Activated CD4-positive, alpha-beta T cell treated with anti-CD3 and anti-CD28 coated beads, Interleukin-2, amount 10 ng/mL, durations not matched to agents 7 days and 5 days (primary cell): ENCODE results near the gene NCOA1. TPM values are rescaled to one million over a fixed set of nuclear protein-coding genes. Genes with fewer than 3 reads are reported as not detected.
"Not testable (repeated sequence)": the region's sequence is repeated elsewhere in the genome, so short reads cannot be mapped to it uniquely, and the experiment has no call there.

Experiments
- CTCF ChIA-PET: fragments of 350-600 bp; sonication (Branson Sonifier 250); formaldehyde crosslinking; loops from one replicate; lab custom pipeline; 2021; ENCODE audit warnings: antibody characterized with exemption; lab: Charles Lee
- POLR2A ChIA-PET: fragments of 350-600 bp; sonication (Branson Sonifier 250); formaldehyde crosslinking; loops from one replicate; lab custom pipeline; 2021; ENCODE audit warnings: antibody characterized with exemption; lab: Charles Lee
- DNase-seq: peaks from one replicate; pipeline ENCODE4 v3.0.0-alpha.2; 2020
- H3K27ac Mint-ChIP-seq: one replicate; pipeline ENCODE4 v1.8.0; 2021; ENCODE audit warnings: mild to moderate bottlenecking, moderate library complexity, mixed read lengths
- H3K27me3 Mint-ChIP-seq: one replicate; pipeline ENCODE4 v1.8.0; 2021; ENCODE audit warnings: mixed read lengths
- H3K36me3 Mint-ChIP-seq: one replicate; pipeline ENCODE4 v1.8.0; 2021; ENCODE audit warnings: low read depth, mixed read lengths
- H3K4me1 Mint-ChIP-seq: one replicate; pipeline ENCODE4 v1.8.0; 2021; ENCODE audit warnings: mixed read lengths
- H3K4me3 Mint-ChIP-seq: one replicate; pipeline ENCODE4 v1.8.0; 2021; ENCODE audit warnings: mild to moderate bottlenecking, moderate library complexity, mixed read lengths
- H3K9me3 Mint-ChIP-seq: one replicate; pipeline ENCODE4 v1.8.0; 2021; ENCODE audit warnings: mixed read lengths
- total RNA-seq, 2 experiments: library from RNA; stranded (reverse); gene quantifications; one replicate each; pipeline ENCODE4 v1.2.3, GENCODE V29; 2021

NCOA1 gene
- total RNA-seq, 2 experiments from 2014 or later: 18.4 to 22.8 TPM

DNA sequence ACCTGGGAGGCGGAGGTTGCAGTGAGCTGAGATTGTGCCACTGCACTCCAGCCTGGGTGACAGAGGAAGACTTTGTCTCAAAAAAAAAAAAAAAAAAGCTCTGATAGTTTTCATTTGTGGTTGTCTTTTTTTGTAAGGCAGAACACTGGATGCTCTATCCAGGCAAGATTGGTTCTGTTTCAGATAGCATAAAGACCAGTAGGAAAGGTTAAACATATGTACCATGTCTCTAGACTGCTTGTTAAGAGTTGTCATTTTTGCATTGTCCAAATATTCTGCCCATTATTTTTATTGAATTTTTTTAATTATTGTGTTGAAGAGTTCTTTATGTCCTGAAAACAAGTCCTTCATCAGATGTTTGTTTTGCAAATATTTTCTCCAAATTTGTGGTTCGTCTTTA is 60.0 kb downstream of the NCOA1 start:
- POLR2A ChIA-PET: no interaction called here
- no peaks in the 10 kb centered on the region for H3K27me3 Mint-ChIP-seq
- peaks cover 26% of the 10 kb centered on the region for H3K9me3 Mint-ChIP-seq
- H3K4me3 Mint-ChIP-seq: no peak overlapping the region
- no peak overlapping the region for H3K27ac Mint-ChIP-seq
- no peak for DNase-seq
- CTCF ChIA-PET: interaction anchor here (1.5 kb wide), 1 partner anchor 11 kb away, joined by 3 read pairs; no protein-coding TSS in a partner anchor
- no peaks in the 10 kb centered on the region for H3K4me1 Mint-ChIP-seq
- peaks cover 26% of the 10 kb centered on the region for H3K36me3 Mint-ChIP-seq

DNA sequence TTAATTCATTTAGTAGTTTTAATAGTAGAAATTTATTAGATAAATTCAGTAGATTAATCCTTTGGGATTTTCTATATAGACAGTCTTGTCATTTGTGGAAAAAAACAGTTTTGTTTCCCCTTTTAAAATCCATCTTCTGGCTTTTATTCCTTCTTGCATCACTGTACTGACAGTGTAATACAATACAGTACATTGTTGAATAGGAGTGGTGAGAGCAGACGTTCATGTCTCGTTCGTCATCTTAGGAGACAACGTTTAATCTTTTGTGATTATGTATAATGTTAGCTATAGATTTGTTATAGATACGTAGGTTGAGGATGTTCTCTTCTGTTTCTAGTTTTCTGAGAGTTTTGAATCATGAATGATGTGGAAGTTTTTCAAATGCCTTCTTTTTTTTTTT is 61.8 kb downstream of the NCOA1 start:
- Mint-ChIP-seq H3K27ac (no peak overlapping the region), H3K27me3 (no peaks in the 10 kb centered on the region), H3K36me3 (peaks cover 30% of the 10 kb centered on the region), H3K9me3 (peaks cover 35% of the 10 kb centered on the region), H3K4me1 (no peaks in the 10 kb centered on the region), H3K4me3 (no peak overlapping the region)
- POLR2A ChIA-PET: no interaction called here
- CTCF ChIA-PET: interaction anchor here (0.6 kb wide), 1 partner anchor 614 kb away, joined by 4 read pairs; no protein-coding TSS in a partner anchor
- DNase-seq: no peak

DNA sequence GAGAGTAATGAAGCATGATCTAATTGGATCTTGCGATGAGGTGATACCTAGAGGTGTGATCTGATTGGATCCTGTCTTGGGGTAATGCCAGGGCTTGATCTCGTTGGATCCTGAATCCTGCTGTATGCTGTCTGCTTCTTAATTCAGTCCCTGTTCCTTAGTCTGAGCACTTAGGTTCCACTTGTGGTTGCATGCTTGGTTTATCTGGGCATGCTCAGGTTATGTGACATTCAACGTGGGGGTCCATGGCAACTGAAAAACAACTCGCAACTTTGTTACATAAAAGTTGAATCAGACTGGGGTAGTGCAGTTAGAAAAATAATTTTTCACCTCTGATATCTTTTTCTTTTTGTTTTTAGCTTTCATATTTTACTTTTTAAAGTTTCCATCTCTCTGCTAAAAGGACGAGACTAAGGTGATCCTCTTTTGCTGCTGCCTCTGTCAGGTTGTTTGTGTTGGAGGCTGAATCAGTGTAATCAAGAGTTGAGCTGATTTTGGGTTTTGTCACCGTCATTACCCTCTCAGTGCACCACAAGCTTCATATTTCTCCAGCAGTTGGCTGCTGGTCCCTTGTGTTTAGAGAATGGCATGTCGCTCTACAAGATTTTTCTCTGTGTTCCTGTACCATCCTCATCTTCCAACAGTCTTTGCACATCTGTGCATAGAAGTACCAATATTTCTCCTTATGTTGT is 67.9 kb downstream of the NCOA1 start:
- CTCF ChIA-PET: no interaction called here
- H3K4me1 Mint-ChIP-seq: no peaks in the 10 kb centered on the region
- H3K27ac Mint-ChIP-seq: no peak overlapping the region
- POLR2A ChIA-PET: no interaction called here
- H3K9me3 Mint-ChIP-seq: peaks cover 42% of the 10 kb centered on the region
- no peak for DNase-seq
- H3K27me3 Mint-ChIP-seq: no peaks in the 10 kb centered on the region
- peaks cover 29% of the 10 kb centered on the region for H3K36me3 Mint-ChIP-seq
- no peak overlapping the region for H3K4me3 Mint-ChIP-seq

DNA sequence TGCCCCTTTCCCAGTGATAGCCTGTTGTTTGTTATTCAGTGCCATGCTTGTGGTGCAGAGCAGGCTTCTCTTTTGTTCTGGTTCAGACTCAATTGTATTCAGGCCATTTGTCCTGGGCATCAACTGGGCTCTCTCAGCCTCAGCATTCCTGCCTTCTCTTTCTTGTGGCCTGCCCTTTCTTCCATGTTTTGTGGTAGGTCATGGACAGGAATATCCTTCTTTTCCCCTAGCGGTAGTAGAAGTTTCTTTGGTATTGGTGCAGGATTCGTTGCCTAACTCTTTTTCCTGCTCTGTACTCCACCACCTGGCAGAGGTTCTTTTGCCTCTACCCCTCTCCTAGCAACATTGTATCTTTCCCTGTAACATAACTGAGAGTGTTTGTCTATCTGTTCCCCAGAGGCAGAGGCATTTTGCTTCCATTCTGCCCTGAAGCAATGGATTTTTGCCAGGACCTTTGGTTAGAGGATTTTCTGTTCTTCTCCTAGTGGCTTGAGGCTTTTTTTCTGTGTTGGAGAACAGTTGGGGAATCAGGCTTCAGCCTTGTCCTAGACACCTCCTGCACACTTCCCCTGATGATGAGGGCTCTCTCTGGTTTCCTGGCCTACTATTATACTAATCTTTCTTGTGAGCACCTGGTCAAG is 68.5 kb downstream of the NCOA1 start:
- H3K4me1 Mint-ChIP-seq: no peaks in the 10 kb centered on the region
- POLR2A ChIA-PET: no interaction called here
- H3K36me3 Mint-ChIP-seq: peaks cover 30% of the 10 kb centered on the region
- no peak overlapping the region for H3K27ac Mint-ChIP-seq
- CTCF ChIA-PET: no interaction called here
- H3K4me3 Mint-ChIP-seq: no peak overlapping the region
- no peak for DNase-seq
- H3K9me3 Mint-ChIP-seq: peaks cover 38% of the 10 kb centered on the region
- no peaks in the 10 kb centered on the region for H3K27me3 Mint-ChIP-seq

DNA sequence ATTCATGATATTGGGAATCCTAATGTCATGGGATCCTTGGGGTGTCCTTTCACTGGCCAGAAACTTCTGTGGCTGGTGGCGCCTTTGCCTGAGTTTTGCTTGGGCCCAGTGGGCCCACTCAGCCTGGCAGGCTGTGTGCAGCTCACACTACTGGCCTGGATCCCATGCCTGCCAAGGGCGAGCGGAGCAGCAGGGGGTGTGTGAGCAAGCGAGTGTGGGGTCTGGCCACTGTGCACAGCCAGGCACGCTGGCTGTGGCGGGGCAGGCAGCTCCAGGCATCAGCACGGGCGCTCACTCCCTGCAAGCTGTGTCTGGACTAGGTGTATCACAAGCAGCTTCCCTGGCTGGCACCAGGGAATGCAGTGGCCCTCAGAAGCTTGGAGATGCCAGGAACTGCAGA is 74.5 kb downstream of the NCOA1 start:
- ChIA-PET CTCF (interaction anchor here (1.1 kb wide), 1 partner anchor 19 kb away, joined by 3 read pairs; no protein-coding TSS in a partner anchor), POLR2A (interaction anchor here (0.6 kb wide), 1 partner anchor 44 kb away, joined by 3 read pairs; no protein-coding TSS in a partner anchor)
- no peak overlapping the region for H3K27ac Mint-ChIP-seq
- H3K36me3 Mint-ChIP-seq: peaks cover 28% of the 10 kb centered on the region
- no peak overlapping the region for H3K4me3 Mint-ChIP-seq
- H3K4me1 Mint-ChIP-seq: peaks cover 10% of the 10 kb centered on the region
- H3K27me3 Mint-ChIP-seq: no peaks in the 10 kb centered on the region
- H3K9me3 Mint-ChIP-seq: peaks cover 19% of the 10 kb centered on the region
- DNase-seq: no peak

DNA sequence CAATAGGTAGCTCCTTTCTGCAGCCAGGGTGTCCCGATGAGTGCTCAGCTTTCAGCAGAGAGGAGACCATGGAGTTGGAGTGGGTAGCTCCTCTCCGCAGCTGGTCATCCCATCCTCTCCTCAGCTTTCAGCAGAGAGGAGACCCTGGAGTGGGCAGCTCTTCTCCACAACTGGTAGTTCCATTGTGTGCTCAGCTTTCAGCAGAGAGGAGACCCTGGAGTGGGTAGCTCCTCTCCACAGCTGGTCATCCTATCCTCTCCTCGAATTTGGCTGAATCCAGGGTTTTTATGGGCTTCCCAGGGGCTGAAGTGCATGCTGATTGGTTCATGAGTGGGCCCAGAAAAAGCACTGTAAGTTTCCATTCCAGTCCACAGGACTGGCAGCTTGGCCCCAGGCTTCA is 75.2 kb downstream of the NCOA1 start:
- CTCF ChIA-PET: interaction anchor here (0.6 to 1.1 kb wide), 3 partner anchors 13 to 485 kb away, joined by 3 to 5 read pairs (median 3); no protein-coding TSS in a partner anchor
- peaks cover 19% of the 10 kb centered on the region for H3K9me3 Mint-ChIP-seq
- no peaks in the 10 kb centered on the region for H3K27me3 Mint-ChIP-seq
- POLR2A ChIA-PET: interaction anchor here (0.6 kb wide), 1 partner anchor 45 kb away, joined by 3 read pairs; no protein-coding TSS in a partner anchor
- H3K4me3 Mint-ChIP-seq: no peak overlapping the region
- no peak overlapping the region for H3K27ac Mint-ChIP-seq
- peaks cover 10% of the 10 kb centered on the region for H3K4me1 Mint-ChIP-seq
- peaks cover 28% of the 10 kb centered on the region for H3K36me3 Mint-ChIP-seq
- no peak for DNase-seq

DNA sequence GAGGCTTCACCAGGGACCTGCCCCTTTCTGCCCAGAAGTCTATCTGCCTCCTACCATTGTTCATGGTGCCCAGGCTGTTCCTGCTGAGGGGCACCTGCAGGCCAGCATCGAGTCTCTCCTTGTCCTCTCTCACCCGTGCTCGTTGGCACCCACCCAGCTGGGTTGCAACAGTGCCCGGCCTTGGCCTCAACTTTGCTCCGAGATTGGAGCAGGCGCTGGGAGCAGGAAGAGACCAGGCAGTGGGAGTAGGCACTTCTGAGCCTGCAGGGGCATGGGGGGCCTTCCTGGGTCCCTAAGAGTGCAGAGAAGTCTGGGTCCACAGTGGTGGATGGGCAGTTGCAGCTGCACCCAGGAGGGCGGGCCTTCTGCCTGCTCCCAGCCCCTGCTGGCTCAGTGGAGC is 75.6 kb downstream of the NCOA1 start:
- Mint-ChIP-seq H3K4me1 (peaks cover 10% of the 10 kb centered on the region), H3K27me3 (no peaks in the 10 kb centered on the region), H3K4me3 (no peak overlapping the region), H3K27ac (no peak overlapping the region), H3K9me3 (peaks cover 19% of the 10 kb centered on the region), H3K36me3 (peaks cover 28% of the 10 kb centered on the region)
- POLR2A ChIA-PET: no interaction called here
- CTCF ChIA-PET: interaction anchor here (0.6 to 0.7 kb wide), 2 partner anchors 13 to 485 kb away, joined by 3 to 5 read pairs; no protein-coding TSS in a partner anchor
- no peak for DNase-seq

DNA sequence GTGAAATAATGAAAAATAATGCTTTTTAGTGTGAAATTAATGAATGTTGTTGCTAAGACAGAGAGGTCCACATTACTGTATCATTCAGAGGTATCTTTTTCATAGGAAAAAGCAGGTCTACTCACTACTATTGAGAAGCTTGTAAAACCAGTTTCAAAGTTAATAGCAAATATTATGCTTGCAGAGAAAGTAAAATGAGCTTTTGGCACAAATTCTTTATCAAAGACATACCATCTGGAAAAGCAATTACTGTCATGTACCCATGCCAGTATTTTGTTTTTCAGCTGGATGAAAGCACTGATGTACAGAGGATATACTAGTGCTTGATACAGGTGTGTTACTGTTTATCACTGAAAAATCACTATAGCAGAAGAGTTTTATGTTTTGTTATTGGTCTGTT is 77.5 kb downstream of the NCOA1 start:
- Mint-ChIP-seq H3K36me3 (peaks cover 28% of the 10 kb centered on the region), H3K27ac (no peak overlapping the region), H3K4me3 (no peak overlapping the region), H3K9me3 (peaks cover 14% of the 10 kb centered on the region), H3K4me1 (peaks cover 14% of the 10 kb centered on the region), H3K27me3 (no peaks in the 10 kb centered on the region)
- ChIA-PET CTCF (no interaction called here), POLR2A (no interaction called here)
- DNase-seq: no peak

DNA sequence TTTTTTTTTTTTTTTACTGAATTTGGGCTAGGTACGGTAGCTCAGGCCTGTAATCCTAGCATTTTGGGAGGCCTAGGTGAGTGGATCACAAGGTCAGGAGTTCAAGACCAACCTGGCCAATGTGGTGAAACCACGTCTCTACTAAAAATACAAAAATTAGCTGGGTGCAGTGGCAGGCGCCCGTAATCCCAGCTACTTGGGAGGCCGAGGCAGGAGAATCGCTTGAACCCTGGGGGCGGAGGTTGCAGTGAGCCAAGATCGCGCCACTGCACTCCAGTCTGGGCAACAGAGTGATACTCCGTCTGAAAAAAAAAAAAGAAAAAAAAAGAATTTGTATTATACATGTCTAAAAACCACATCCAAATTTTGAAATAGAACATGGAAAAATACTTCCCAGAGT is 78.5 kb downstream of the NCOA1 start:
- DNase-seq, H3K27ac Mint-ChIP-seq, POLR2A ChIA-PET, CTCF ChIA-PET, H3K4me3 Mint-ChIP-seq, H3K27me3 Mint-ChIP-seq: not testable (repeated sequence)
- Mint-ChIP-seq H3K4me1 (peaks cover 14% of the 10 kb centered on the region), H3K9me3 (peaks cover 14% of the 10 kb centered on the region), H3K36me3 (peaks cover 23% of the 10 kb centered on the region)

DNA sequence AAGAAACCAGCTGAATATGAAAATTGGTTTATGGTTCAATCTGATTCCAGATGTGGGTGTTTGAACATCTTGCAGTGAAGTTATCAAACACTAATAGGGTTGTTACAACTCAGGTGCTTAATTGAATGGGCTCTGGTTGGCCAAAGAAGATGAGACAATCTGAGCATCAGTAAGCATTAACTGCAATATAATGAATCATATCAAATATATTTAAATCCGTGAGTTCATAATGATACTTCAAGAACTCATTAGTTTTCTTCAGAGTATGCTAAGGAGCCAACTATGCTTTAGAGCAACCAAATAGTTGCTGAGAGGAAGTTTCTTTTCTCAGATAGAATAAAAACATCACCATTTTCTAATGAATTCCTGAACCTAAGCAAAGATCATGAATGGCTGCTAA is 79.2 kb downstream of the NCOA1 start:
- CTCF ChIA-PET: no interaction called here
- Mint-ChIP-seq H3K4me1 (peaks cover 15% of the 10 kb centered on the region), H3K36me3 (peaks cover 20% of the 10 kb centered on the region), H3K27me3 (no peaks in the 10 kb centered on the region), H3K4me3 (no peak overlapping the region), H3K9me3 (peaks cover 14% of the 10 kb centered on the region), H3K27ac (no peak overlapping the region)
- POLR2A ChIA-PET: no interaction called here
- DNase-seq: no peak

DNA sequence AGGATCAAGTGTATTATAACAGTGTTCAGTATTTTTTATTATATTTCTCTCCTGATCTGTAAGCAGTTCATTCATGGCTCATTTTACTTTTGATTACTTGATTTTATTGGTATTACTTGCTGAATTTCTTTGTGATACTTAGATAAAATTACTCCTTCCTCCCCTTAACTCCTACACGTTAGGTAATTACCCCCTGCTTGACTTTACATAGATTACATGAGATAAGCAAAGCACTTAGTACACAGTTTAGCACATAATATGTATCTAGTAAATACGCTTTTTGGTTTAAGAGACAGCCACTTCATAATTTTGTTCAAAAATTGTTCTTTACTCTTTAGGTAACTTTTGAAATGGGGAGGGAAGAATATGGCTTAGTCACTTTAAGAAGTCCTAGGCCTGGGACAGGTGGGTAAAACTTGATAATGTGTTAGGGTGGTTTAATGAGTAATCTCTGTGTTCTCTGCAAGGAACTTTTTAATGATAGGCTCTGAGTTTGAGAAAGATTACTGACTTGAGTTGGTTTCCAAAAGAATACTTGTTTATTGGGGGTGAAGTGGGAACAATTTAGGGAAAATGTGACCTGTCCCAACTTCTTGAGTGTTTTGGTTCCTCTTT is 80.9 kb downstream of the NCOA1 start:
- peaks cover 3% of the 10 kb centered on the region for H3K9me3 Mint-ChIP-seq
- peaks cover 6% of the 10 kb centered on the region for H3K36me3 Mint-ChIP-seq
- POLR2A ChIA-PET: no interaction called here
- no peak for DNase-seq
- H3K4me3 Mint-ChIP-seq: no peak overlapping the region
- H3K27me3 Mint-ChIP-seq: no peaks in the 10 kb centered on the region
- peaks cover 26% of the 10 kb centered on the region for H3K4me1 Mint-ChIP-seq
- no peak overlapping the region for H3K27ac Mint-ChIP-seq
- CTCF ChIA-PET: interaction anchor here (0.5 kb wide), 1 partner anchor 193 kb away, joined by 3 read pairs; no protein-coding TSS in a partner anchor

DNA sequence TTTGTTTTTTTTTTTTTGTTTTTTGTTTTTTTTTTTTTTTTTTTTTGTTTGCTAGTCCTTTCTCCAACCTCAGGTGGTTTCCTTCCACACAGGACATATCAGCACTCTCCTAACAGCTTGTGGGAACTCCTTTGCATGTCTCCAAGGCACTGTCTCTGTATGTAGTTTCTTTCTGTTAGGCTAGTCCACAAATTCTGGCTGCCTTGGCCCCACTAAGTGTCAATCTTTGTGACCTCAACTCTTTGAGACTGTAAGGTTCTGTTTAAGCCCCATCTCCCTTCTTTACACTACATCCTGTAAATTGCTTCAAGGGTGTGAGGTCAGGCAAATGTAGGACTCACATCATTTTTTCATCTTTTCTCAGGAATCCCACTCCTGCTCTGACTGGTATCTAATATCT is 85.1 kb downstream of the NCOA1 start:
- H3K4me3 Mint-ChIP-seq: no peak overlapping the region
- no peak overlapping the region for H3K27ac Mint-ChIP-seq
- H3K36me3 Mint-ChIP-seq: peaks cover 3% of the 10 kb centered on the region
- DNase-seq: no peak
- H3K9me3 Mint-ChIP-seq: no peaks in the 10 kb centered on the region
- ChIA-PET POLR2A (no interaction called here), CTCF (no interaction called here)
- H3K4me1 Mint-ChIP-seq: peaks cover 41% of the 10 kb centered on the region
- H3K27me3 Mint-ChIP-seq: no peaks in the 10 kb centered on the region

DNA sequence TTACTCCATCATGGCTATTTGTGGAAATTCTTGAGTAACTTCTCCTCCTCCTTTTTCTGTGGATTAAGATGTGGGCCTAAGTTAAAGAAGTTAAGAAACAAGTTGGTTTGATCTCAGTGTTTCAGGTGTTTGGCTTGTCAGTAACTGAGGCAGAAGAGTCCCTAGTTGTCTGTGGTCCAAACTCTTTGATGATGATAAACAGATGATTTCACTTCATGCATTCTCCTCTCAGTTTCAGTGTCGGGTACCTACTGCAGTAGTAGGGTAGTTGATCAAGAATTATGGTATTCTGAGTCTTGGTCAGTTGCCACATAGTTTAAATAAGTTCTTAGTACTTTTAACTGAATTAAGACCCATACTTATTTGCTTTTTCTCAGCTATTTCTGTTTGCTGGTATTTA is 85.6 kb downstream of the NCOA1 start:
- POLR2A ChIA-PET: no interaction called here
- H3K4me1 Mint-ChIP-seq: peaks cover 41% of the 10 kb centered on the region
- no peak overlapping the region for H3K4me3 Mint-ChIP-seq
- no peak overlapping the region for H3K27ac Mint-ChIP-seq
- no peaks in the 10 kb centered on the region for H3K27me3 Mint-ChIP-seq
- H3K9me3 Mint-ChIP-seq: no peaks in the 10 kb centered on the region
- no peak for DNase-seq
- peaks cover 3% of the 10 kb centered on the region for H3K36me3 Mint-ChIP-seq
- CTCF ChIA-PET: interaction anchor here (1.1 kb wide), 1 partner anchor 36 kb away, joined by 3 read pairs; no protein-coding TSS in a partner anchor
